LNCAP (cell line): ENCODE data around the gene CTSF.

ENCODE experiments used
- TF ChIP-seq, protein P1 (sequence below): fragments of 450-650 bp; IDR thresholded peaks from 2 replicates; pipeline ENCODE4 v1.5.1; 2017; ENCODE audit warnings: mild to moderate bottlenecking

CTSF gene

DNA sequence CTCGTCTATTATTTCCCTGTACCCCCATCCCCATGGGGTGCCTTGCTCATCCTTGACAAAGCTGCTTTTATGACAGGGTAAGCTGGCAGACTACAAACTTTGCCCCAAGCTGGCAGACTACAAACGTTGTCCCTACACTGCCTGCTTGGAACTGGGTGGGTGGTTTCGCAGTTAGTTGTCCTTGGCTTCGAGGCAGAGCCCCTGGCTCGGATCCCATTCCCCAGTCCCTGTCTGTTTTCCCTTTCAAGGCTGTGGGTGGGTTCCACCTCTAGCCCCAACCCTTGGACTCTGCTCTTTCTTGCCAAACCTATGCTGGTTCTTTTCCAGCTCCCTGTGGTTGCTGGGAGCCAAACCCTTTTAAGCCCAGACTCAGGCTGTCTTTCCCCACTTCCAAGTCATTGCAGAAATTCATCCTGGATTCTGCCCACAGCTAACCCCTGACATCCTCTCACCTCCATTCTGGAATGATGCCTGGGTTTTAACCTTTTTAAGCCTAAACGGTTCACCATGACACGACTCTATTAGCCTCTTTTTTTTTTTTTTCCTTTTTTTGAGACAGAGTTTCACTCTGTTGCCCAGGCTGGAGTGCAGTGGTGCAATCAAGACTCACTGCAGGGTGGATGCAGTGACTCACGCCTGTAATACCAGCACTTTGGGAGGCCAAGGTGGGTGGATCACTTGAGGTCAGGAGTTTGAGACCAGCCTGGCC is 38.9 kb upstream of the CTSF start:
- TF ChIP-seq, protein P1, sequence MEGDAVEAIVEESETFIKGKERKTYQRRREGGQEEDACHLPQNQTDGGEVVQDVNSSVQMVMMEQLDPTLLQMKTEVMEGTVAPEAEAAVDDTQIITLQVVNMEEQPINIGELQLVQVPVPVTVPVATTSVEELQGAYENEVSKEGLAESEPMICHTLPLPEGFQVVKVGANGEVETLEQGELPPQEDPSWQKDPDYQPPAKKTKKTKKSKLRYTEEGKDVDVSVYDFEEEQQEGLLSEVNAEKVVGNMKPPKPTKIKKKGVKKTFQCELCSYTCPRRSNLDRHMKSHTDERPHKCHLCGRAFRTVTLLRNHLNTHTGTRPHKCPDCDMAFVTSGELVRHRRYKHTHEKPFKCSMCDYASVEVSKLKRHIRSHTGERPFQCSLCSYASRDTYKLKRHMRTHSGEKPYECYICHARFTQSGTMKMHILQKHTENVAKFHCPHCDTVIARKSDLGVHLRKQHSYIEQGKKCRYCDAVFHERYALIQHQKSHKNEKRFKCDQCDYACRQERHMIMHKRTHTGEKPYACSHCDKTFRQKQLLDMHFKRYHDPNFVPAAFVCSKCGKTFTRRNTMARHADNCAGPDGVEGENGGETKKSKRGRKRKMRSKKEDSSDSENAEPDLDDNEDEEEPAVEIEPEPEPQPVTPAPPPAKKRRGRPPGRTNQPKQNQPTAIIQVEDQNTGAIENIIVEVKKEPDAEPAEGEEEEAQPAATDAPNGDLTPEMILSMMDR = no peak

DNA sequence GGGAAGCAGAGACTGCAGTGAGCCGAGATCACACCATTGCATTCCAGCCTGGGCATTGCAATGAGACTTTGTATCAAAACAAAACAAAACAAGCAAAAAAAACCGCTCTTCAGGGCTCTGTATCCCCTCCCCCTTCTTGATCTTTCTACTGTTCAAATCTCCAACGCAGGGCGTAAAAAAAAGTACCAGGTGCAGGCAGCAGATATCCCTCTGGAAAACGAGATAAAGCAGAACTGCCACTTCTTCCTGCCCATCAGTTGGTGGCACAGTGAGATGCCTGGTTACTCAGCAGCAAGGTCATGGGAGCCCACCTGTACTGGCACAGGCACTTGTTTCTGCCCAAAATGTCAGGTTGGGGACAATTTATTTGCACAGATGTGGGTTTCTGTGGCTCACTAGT is 35.7 kb upstream of the CTSF start:
- TF ChIP-seq, protein P1 = no peak

DNA sequence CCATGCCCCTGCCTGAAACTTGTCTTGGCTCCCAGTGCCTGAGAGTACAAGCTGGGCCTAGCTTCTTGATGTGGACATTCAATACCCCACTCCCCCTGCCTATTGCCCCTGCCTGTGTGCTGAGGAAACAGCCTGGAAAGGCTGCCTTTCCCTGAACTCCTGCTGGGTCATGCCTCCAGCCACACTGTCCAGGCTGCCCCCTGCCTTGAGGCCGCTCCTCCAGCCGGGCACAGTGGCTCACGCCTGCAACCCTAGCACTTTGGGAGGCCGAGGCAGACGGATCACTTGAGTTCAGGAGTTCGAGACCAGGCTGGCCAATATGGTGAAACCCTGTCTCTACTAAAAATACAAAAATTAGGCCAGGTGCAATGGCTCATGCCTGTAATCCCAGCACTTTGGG is 34.7 kb upstream of the CTSF start:
- TF ChIP-seq, protein P1 = no peak

DNA sequence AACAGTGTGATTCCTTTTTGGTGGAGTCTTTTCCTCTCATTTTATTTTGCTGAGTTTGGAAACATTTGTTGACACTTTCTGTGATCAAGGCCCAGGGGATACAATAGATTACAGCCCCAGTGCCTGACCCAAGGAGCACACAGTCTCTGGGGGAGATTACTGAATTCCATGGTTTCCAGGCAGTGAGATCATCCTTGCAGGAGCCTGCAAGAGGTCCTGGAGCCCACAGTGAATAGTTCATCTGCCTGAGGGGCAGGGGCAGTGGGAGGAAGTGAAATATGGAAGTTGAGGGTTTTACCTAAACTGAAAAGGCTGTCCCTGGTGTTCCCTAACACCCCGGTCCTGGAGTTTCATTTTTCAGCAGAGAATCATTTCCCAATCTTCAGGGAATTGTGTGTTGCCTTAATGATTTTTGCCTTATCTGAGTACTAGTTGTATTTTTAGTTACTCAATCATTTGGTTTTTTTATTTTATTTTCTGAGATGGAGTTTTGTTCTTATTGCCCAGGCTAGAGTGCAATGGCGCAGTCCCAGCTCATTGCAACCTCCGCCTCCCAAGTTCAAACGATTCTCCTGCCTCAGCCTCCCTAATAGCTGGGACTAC is 32.3 kb upstream of the CTSF start:
- TF ChIP-seq, protein P1 = no peak

DNA sequence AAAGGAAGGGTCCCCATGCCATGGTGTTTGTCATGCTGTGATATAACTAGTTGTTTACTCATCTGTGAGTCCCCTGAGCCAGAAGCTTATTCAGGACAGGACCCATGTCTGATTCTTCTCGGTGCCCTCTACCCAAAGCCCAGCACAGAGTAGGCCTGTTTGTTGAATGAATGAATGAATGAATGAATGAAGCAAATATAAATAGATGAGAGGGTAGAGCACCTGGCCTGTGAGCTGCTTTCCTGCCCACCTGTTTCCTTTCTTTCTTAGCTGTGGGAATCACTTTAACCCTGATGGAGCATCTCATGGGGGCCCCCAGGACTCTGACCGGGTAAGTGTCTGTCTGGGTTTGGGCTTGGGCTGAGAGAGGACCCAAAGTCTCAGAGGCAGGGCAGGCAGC is 31.8 kb upstream of the CTSF start:
- TF ChIP-seq, protein P1 = no peak

DNA sequence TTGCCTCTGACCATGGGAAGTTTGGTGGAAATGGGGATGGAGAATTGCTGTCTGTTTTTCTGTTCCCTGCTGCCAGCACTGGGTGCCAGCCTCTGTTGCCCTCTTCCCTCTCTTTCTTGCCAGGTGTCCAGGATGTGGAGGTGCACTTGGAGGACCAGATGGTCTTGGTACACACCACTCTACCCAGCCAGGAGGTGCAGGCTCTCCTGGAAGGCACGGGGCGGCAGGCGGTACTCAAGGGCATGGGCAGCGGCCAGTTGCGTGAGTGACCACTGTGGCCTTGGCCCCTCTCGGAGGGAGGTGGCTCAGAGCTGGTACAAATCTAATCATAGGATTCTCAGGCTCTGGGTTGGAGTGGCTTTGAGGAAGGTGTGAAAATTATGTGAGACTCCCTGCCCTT is 30.6 kb upstream of the CTSF start:
- TF ChIP-seq, protein P1 = no peak

DNA sequence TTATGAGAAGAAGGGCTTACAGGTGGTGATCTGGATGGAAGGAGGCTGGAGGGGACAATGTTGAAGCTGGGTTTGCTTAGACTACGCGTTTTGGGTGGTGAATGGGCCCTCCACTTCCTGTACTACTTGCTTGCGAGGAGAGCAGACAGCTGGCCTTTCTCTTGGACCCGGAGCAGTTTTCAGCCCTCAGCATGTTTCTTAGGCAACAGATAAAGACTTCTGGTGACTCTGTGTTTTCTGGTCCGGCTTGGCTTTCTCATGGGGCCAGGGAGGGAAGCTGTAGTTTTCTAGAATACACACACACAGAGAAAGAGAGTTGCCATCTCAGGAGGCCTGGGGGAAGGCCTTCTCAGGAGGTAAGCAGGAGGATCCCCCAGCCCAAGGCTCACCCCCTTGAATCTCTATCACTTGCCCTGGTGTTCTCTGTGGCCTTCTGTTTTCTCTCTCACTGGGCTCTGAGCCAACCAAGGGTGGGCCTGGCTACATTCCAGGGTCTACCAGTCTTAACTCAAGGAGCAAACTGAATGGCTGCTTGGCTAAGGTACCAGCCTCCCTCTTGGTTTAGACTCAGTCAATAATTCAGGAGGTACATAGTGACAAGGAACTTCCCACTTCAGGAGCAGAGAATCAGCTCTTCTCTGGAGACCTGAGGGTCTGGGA is 27.0 kb upstream of the CTSF start:
- TF ChIP-seq, protein P1 = no peak
